Activated CD8-positive, alpha-beta T cell treated with anti-CD3 and anti-CD28 coated beads for 36 hours (primary cell): Measurements from ENCODE around the gene EIF3J. TPM values are rescaled to one million over a fixed set of nuclear protein-coding genes. Genes with fewer than 3 reads are reported as not detected.

Experiments used
- ATAC-seq: fragments of 200-7000 bp; cut with Tn5 transposase; one replicate; pipeline ENCODE4 v1.10.0; 2021; ENCODE audit warnings: mild to moderate bottlenecking, moderate library complexity
- CTCF ChIA-PET: fragments of 350-600 bp; sonication (Branson Sonifier 250); formaldehyde crosslinking; loops from one replicate; lab custom pipeline; 2021; ENCODE audit warnings: antibody characterized with exemption; lab: Charles Lee
- POLR2A ChIA-PET: fragments of 350-600 bp; sonication (Branson Sonifier 250); formaldehyde crosslinking; loops from one replicate; lab custom pipeline; 2021; ENCODE audit warnings: antibody characterized with exemption; lab: Charles Lee
- DNase-seq: peaks from one replicate; pipeline ENCODE4 v3.0.0-alpha.2; 2020
- H3K27ac Mint-ChIP-seq: one replicate; pipeline ENCODE4 v1.8.0; 2021; ENCODE audit warnings: mild to moderate bottlenecking, mixed read lengths
- H3K27me3 Mint-ChIP-seq: one replicate; pipeline ENCODE4 v1.8.0; 2021; ENCODE audit warnings: mixed read lengths
- H3K36me3 Mint-ChIP-seq: one replicate; pipeline ENCODE4 v1.8.0; 2021; ENCODE audit warnings: low read depth, mixed read lengths
- H3K4me1 Mint-ChIP-seq: one replicate; pipeline ENCODE4 v1.8.0; 2021; ENCODE audit warnings: low read depth, mixed read lengths
- H3K4me3 Mint-ChIP-seq: one replicate; pipeline ENCODE4 v1.8.0; 2021; ENCODE audit warnings: mild to moderate bottlenecking, moderate library complexity, mixed read lengths
- H3K9me3 Mint-ChIP-seq: one replicate; pipeline ENCODE4 v1.8.0; 2021; ENCODE audit warnings: mixed read lengths
- CTCF ChIP-seq: fragments of 200-600 bp; IDR thresholded peaks from one replicate; pipeline ENCODE4 v1.8.0; 2022; ENCODE audit warnings: antibody characterized with exemption, mild to moderate bottlenecking
- intact Hi-C: fragments of 100-400 bp; cut with micrococcal nuclease; formaldehyde crosslinking; loops from one replicate; pipeline ENCODE4 v1.10.0; 2022
- total RNA-seq, 2 experiments: library from RNA; stranded (reverse); gene quantifications; one replicate each; pipeline ENCODE4 v1.2.3, GENCODE V29; 2021

The EIF3J gene
- total RNA-seq, 2 experiments from 2014 or later, result 109 to 112 TPM

DNA sequence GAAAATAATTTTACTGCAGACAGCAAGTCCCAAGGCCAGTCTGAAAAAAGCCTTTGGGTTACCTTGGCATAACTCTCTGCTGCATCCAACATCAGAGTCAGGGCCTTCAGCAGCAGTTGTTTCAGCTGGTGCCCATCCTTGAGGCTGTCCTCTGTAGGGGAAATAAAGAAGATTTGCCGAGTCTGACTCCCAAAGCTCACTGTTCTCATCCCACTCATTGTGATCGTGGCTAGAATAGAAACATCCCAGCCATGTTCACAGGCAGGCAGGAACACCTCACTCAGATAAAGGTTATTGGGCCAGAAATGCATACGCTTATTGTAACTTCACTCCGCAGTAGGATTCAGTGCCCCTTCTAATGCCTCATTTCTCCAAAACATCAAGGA is 29.2 kb downstream of the EIF3J start:
- CTCF ChIA-PET, result interaction anchor here (1.2 to 3.8 kb wide), 2 partner anchors 12 to 16 kb away, joined by 5 to 11 read pairs; no protein-coding TSS in a partner anchor
- TF ChIP-seq CTCF, result no peak
- POLR2A ChIA-PET, result no interaction called here
- Mint-ChIP-seq H3K4me3 (no peak overlapping the region), H3K27me3 (no peaks in the 10 kb centered on the region), H3K27ac (no peak overlapping the region), H3K9me3 (peaks cover 4% of the 10 kb centered on the region), H3K4me1 (no peaks in the 10 kb centered on the region), H3K36me3 (peaks cover 42% of the 10 kb centered on the region)
- DNase-seq (no peak), ATAC-seq (no peak)
- intact Hi-C loops, result no loop called here

DNA sequence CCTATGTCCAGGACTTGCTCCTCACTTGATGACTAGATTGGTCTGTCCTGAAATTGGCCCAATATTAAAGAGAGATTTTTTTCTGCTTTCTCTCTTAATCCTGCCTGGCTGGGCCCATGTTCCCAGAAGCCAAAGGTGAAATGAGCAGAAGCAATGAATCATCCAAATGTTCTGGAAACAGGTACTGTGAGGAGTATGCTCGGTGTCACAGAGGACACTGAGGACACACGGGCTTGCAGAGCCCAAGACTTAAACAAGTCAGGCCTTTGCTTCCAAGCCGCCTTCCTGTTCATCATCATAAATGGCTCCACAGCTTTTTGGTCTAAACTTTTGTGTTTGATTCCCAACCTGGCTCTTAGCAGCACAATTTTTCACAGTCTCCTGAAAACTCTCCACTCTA is 31.4 kb downstream of the EIF3J start:
- ATAC-seq, result no peak
- TF ChIP-seq CTCF, result no peak
- Mint-ChIP-seq H3K36me3 (peaks cover 43% of the 10 kb centered on the region), H3K4me1 (no peaks in the 10 kb centered on the region), H3K27ac (peak overlapping the region; percentile 10), H3K4me3 (no peak overlapping the region), H3K9me3 (peaks cover 4% of the 10 kb centered on the region), H3K27me3 (no peaks in the 10 kb centered on the region)
- DNase-seq, result no peak
- intact Hi-C loops, result no loop called here
- ChIA-PET POLR2A (interaction anchor here (0.6 to 1.2 kb wide), 2 partner anchors 11 to 63 kb away, joined by 3 read pairs; no protein-coding TSS in a partner anchor), CTCF (interaction anchor here (1.1 to 3.8 kb wide), 3 partner anchors 10 to 67 kb away, joined by 3 to 11 read pairs (median 4); no protein-coding TSS in a partner anchor)

DNA sequence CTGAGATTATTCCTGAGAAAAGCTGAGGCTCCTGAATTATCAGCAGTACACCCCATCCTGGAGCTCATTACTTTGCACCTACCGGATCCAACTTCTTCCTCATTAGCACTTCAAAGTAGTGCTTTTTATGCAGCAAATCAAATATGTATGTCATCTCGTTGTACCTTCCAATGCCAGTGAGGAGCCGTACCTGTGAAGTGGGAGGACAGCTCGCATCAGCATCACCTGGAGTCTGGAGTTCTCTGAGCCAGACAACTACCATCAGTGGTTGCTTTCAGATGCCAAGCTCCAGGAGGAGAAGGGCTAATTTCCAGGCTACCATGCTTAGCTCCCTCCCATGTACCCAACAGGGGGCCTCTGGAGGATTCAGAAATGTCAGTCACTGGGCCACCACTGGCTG is 32.4 kb downstream of the EIF3J start:
- Mint-ChIP-seq H3K36me3 (peaks cover 35% of the 10 kb centered on the region), H3K4me1 (no peaks in the 10 kb centered on the region), H3K27ac (no peak overlapping the region), H3K9me3 (peaks cover 4% of the 10 kb centered on the region), H3K4me3 (no peak overlapping the region), H3K27me3 (no peaks in the 10 kb centered on the region)
- intact Hi-C loops, result no loop called here
- POLR2A ChIA-PET, result interaction anchor here (0.6 to 1.2 kb wide), 3 partner anchors 8 to 130 kb away, joined by 3 read pairs; no protein-coding TSS in a partner anchor
- TF ChIP-seq CTCF, result no peak
- no peak for ATAC-seq
- DNase-seq, result no peak
- CTCF ChIA-PET, result interaction anchor here (1.3 to 3.8 kb wide), 2 partner anchors 9 to 68 kb away, joined by 4 to 11 read pairs; no protein-coding TSS in a partner anchor

- H3K4me3 Mint-ChIP-seq, result no peak overlapping the region
- H3K4me1 Mint-ChIP-seq, result no peaks in the 10 kb centered on the region
- no peak overlapping the region for H3K27ac Mint-ChIP-seq
- H3K27me3 Mint-ChIP-seq, result no peaks in the 10 kb centered on the region
- intact Hi-C loops, result no loop called here
- ATAC-seq (no peak), DNase-seq (no peak)
- POLR2A ChIA-PET, result interaction anchor here (0.5 kb wide), 1 partner anchor 766 kb away, joined by 3 read pairs; no protein-coding TSS in a partner anchor
- no peaks in the 10 kb centered on the region for H3K9me3 Mint-ChIP-seq
- CTCF ChIA-PET, result no interaction called here
- H3K36me3 Mint-ChIP-seq, result peaks cover 28% of the 10 kb centered on the region
- TF ChIP-seq CTCF, result no peak
Observed at GRCh38 chr15:44570361-44570760, 33.4 kb downstream of the EIF3J start.

DNA sequence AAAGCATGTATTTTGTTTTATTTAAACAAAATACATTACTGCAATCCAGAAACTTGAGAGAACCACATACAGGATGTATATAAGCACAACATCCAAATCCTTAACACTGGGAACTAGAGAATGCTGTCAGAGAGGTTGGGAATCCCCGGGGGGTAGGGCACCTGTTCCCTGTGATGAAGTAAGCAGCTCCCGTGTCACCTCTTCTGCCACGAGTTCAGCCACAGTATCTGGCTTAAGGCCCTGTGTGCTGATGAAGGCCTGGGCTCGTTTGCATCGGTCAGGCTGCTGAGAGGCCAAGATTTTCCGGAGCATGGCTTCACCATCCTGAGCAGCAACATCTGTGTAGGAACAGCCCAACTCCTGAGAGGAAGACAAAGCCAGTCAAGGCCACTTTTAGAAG is 36.4 kb downstream of the EIF3J start:
- DNase-seq, result no peak
- intact Hi-C loops, result no loop called here
- no peak overlapping the region for H3K4me3 Mint-ChIP-seq
- peaks cover 13% of the 10 kb centered on the region for H3K36me3 Mint-ChIP-seq
- CTCF ChIA-PET, result interaction anchor here (0.8 to 1.8 kb wide), 3 partner anchors 9 to 165 kb away, joined by 3 to 7 read pairs (median 4); no protein-coding TSS in a partner anchor
- H3K9me3 Mint-ChIP-seq, result no peaks in the 10 kb centered on the region
- TF ChIP-seq CTCF, result no peak
- H3K27ac Mint-ChIP-seq, result peak overlapping the region; percentile 49
- POLR2A ChIA-PET, result interaction anchor here (1.5 kb wide), 1 partner anchor 10 kb away, joined by 4 read pairs; no protein-coding TSS in a partner anchor
- H3K27me3 Mint-ChIP-seq, result no peaks in the 10 kb centered on the region
- peaks cover 4% of the 10 kb centered on the region for H3K4me1 Mint-ChIP-seq
- no peak for ATAC-seq
